K562 (cell line): ENCODE data around the gene CLCF1. TPM values are rescaled to one million over a fixed set of nuclear protein-coding genes. Genes with fewer than 3 reads are reported as not detected.

Source experiments
- ARID1B ChIP-seq: fragments of 450-650 bp; IDR thresholded peaks from 2 replicates; pipeline ENCODE4 v1.6.1; 2016; ENCODE audit warnings: antibody characterized with exemption, mild to moderate bottlenecking, inconsistent platforms
- CBFB ChIP-seq: sonication (generic); formaldehyde crosslinking; IDR thresholded peaks from 2 replicates; pipeline ENCODE4 v1.4.0; 2020; ENCODE audit warnings: mild to moderate bottlenecking, missing genetic modification reagents
- CEBPB ChIP-seq: fragments of 450-650 bp; IDR thresholded peaks from 2 replicates; pipeline ENCODE4 v1.6.1; 2016; ENCODE audit warnings: missing genetic modification characterization, missing compliant biosample characterization
- DACH1 ChIP-seq: fragments of 450-650 bp; IDR thresholded peaks from 2 replicates; pipeline ENCODE4 v1.6.1; 2018; ENCODE audit not compliant: partially characterized antibody
- FOXJ2 ChIP-seq: fragments of 200-800 bp; sonication (Bioruptor generic); IDR thresholded peaks from 2 replicates; pipeline ENCODE4 v1.6.1; 2016; ENCODE audit warnings: missing genetic modification characterization, missing compliant biosample characterization
- HCFC1 ChIP-seq: IDR thresholded peaks from 2 replicates; pipeline ENCODE4 v1.6.1; 2012; ENCODE audit warnings: low read depth, low read length, improper control_type of control experiment
- HNRNPLL ChIP-seq: fragments of 200-400 bp; formaldehyde crosslinking; IDR thresholded peaks from 2 replicates; pipeline ENCODE4 v1.6.1; 2017; ENCODE audit warnings: low read length, low read depth, mild to moderate bottlenecking; ENCODE audit not compliant: poor library complexity, severe bottlenecking
- JUND ChIP-seq, 2 experiments: IDR thresholded peaks; 2 replicates in 1 of 2; 3 replicates in 1 of 2; pipeline ENCODE4 v1.6.1; 2011; ENCODE audit warnings: borderline replicate concordance in 2 of 2, low read depth in 2 of 2, low read length in 2 of 2, improper control_type of control experiment in 1 of 2, missing biosample characterization in 1 of 2, missing genetic modification characterization in 1 of 2, missing genetic modification reagents in 1 of 2
- MAZ ChIP-seq, 2 experiments: fragments of 450-650 bp in 1 of 2; sonication (generic) in 1 of 2; formaldehyde crosslinking; IDR thresholded peaks in 1 of 2; conservative IDR thresholded peaks in 1 of 2; 2 replicates each; pipeline versions ENCODE4 v1.4.0 to v1.5.0; 2020; ENCODE audit warnings: mild to moderate bottlenecking in 1 of 2, missing genetic modification reagents in 1 of 2
- PML ChIP-seq: IDR thresholded peaks from 2 replicates; pipeline ENCODE4 v1.6.1; 2012; ENCODE audit warnings: low read length, inconsistent platforms
- POLR2B ChIP-seq: fragments of 450-650 bp; IDR thresholded peaks from 2 replicates; pipeline ENCODE4 v1.6.1; 2018; ENCODE audit warnings: low read depth; ENCODE audit not compliant: partially characterized antibody
- POLR2G ChIP-seq: fragments of 200-400 bp; formaldehyde crosslinking; IDR thresholded peaks from 2 replicates; pipeline ENCODE4 v1.6.1; 2017; ENCODE audit warnings: low read depth, mild to moderate bottlenecking, antibody characterized with exemption, low read length, moderate library complexity
- SIX5 ChIP-seq, 2 experiments: IDR thresholded peaks; 2 replicates each; pipeline ENCODE4 v1.6.1; 2011; ENCODE audit warnings: low read length in 2 of 2, borderline replicate concordance in 1 of 2, low read depth in 1 of 2, mild to moderate bottlenecking in 1 of 2, moderate library complexity in 1 of 2; ENCODE audit not compliant: insufficient read depth in 1 of 2
- SUPT5H ChIP-seq: fragments of 450-650 bp; IDR thresholded peaks from 2 replicates; pipeline ENCODE4 v1.6.1; 2016
- TAF7 ChIP-seq: fragments of 450-650 bp; IDR thresholded peaks from 2 replicates; pipeline ENCODE4 v1.6.1; 2016; ENCODE audit warnings: missing genetic modification characterization, missing compliant biosample characterization
- TEAD1 ChIP-seq, 2 experiments: fragments of 450-650 bp in 1 of 2; sonication (generic) in 1 of 2; formaldehyde crosslinking; IDR thresholded peaks; 2 replicates each; pipeline versions ENCODE4 v1.4.0 to v1.8.0; 2020 to 2022; ENCODE audit warnings: mild to moderate bottlenecking in 2 of 2, missing genetic modification reagents in 1 of 2
- ZFX ChIP-seq: sonication (generic); formaldehyde crosslinking; IDR thresholded peaks from 2 replicates; pipeline ENCODE4 v1.8.0; 2022; ENCODE audit warnings: mild to moderate bottlenecking, missing genetic modification reagents, moderate library complexity
- ZNF121 ChIP-seq: sonication (generic); formaldehyde crosslinking; conservative IDR thresholded peaks from 2 replicates; pipeline ENCODE4 v1.8.0; 2022; ENCODE audit warnings: missing genetic modification reagents
- ZNF431 ChIP-seq: sonication (generic); formaldehyde crosslinking; IDR thresholded peaks from 2 replicates; pipeline ENCODE4 v1.8.0; 2022; ENCODE audit warnings: mild to moderate bottlenecking, missing genetic modification reagents
- polyA plus RNA-seq, 8 experiments: library from polyadenylated mRNA; depleted of rRNA in 4 of 8; stranded (reverse) in 5 of 8; unstranded in 3 of 8; fragments of >200 nt; fragmentation: Nextera tagmentation in 2 of 8; fragmentation: Illumina TruSeq in 1 of 8; extraction: Ambion mirVana in 2 of 8; extraction: Trizol in 1 of 8; gene quantifications; 2 replicates each; pipeline versions ENCODE4 v1.2.1 to v1.2.3, GENCODE V29; 2011 to 2014; ENCODE audit warnings: inconsistent platforms in 1 of 8, missing spikeins in 1 of 8
- total RNA-seq, 7 experiments: library from RNA; depleted of rRNA in 6 of 7; stranded (reverse); fragments of >200 nt in 6 of 7; fragmentation: Illumina TruSeq in 2 of 7; extraction: Trizol in 2 of 7; gene quantifications; 2 replicates each; pipeline versions ENCODE4 v1.2.1 to v1.2.3, GENCODE V29; 2011 to 2021; ENCODE audit warnings: low replicate concordance in 1 of 7
- TF ChIP-seq, protein P1 (sequence below): sonication (generic); formaldehyde crosslinking; IDR thresholded peaks from 2 replicates; pipeline ENCODE4 v1.9.0; 2022; ENCODE audit warnings: mild to moderate bottlenecking, missing genetic modification reagents
- TF ChIP-seq, protein P2 (sequence below), 2 experiments: fragments of 150-350 bp in 1 of 2; IDR thresholded peaks; 2 replicates each; pipeline ENCODE4 v1.6.1; 2012 to 2016; ENCODE audit warnings: low read depth in 2 of 2, low read length in 2 of 2, mild to moderate bottlenecking in 1 of 2, moderate library complexity in 1 of 2
- TF ChIP-seq, protein P3 (sequence below): sonication (generic); formaldehyde crosslinking; IDR thresholded peaks from 2 replicates; pipeline ENCODE4 v1.8.1; 2023; ENCODE audit warnings: mild to moderate bottlenecking, missing genetic modification reagents

Gene CLCF1
- total and polyA plus RNA-seq, 9 of the 15 experiments (the other 6 are each of a cell fraction or from before 2014, with no cell fraction given): 0.49 to 5.8 (median 3.0) TPM

DNA sequence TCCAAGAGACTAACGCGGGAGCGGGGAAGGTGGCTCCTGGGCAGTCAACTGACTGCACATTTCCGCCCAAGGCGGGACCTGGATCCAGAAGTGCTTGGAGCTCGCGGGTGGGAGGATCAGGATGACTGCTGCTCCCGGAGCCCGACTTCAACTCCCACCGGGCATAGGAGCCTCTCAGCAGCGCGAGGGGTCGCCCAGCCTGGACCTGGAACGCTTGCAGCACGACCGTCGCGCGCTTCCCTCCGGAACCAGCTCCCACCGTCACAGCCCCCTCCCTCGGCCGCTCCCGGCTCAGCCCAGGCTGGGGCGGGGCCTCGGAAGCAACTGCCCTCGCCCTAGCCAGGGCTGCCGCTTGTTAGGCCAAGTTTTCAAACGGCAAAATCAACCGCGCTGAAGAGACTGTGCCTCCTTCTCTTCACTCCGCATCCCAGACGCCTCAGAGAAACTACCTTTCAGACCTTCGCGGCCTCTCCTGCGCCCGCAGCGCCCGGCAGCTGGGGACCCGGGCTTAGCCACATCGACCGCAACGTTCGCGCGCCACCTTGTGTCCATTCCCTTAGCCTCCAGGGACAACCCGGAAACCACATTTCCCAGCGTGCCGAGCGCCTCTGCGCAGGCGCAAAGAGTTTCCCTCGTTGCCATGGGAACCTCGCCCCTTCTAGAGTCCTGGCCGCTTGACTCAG lies 56.1 kb downstream of the CLCF1 start (continued):
- peak; percentile 92 to 99 for TF ChIP-seq MAZ (CRISPR knock-in tag; conservative IDR thresholded peaks at IDR 0.05 in 1 of 2, IDR thresholded peaks at IDR 0.05 in 1 of 2)
- peak; percentile 53; the same call in 1 of the 2 replicates for TF ChIP-seq TAF7 (tag)
- 0 out of 2 replicates have a peak, but pooled peaks have one; percentile 5 for TF ChIP-seq JUND (IDR thresholded peaks at IDR 0.05; ENCODE audit: borderline replicate concordance, low read depth, low read length)
- no peak for TF ChIP-seq JUND (tag; IDR thresholded peaks at IDR 0.05; ENCODE audit: borderline replicate concordance, low read depth, low read length)
- TF ChIP-seq HCFC1: peak; percentile 96
- TF ChIP-seq ZNF121: no peak
- peak; percentile 77 for TF ChIP-seq FOXJ2 (tag)
- peak; percentile 90 for TF ChIP-seq POLR2G
- peak in 1 of 2 experiments; percentile 76; a peak in 1 of 4 replicates for TF ChIP-seq TEAD1 (CRISPR knock-in tag; IDR thresholded peaks at IDR 0.05)
- TF ChIP-seq CEBPB (tag): no peak
- TF ChIP-seq ZNF431: peak; percentile 42; the same call in 1 of the 2 replicates
- TF ChIP-seq, protein P1, sequence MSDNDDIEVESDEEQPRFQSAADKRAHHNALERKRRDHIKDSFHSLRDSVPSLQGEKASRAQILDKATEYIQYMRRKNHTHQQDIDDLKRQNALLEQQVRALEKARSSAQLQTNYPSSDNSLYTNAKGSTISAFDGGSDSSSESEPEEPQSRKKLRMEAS (CRISPR knock-in tag): peak; percentile 59
- TF ChIP-seq ZFX (CRISPR knock-in tag): peak; percentile 90
- TF ChIP-seq DACH1: peak; percentile 34
- TF ChIP-seq PML: peak; percentile 77; the same call in 1 of the 2 replicates
- peak; percentile 81 for TF ChIP-seq SUPT5H
- TF ChIP-seq CBFB: peak; percentile 100
- TF ChIP-seq, protein P2, sequence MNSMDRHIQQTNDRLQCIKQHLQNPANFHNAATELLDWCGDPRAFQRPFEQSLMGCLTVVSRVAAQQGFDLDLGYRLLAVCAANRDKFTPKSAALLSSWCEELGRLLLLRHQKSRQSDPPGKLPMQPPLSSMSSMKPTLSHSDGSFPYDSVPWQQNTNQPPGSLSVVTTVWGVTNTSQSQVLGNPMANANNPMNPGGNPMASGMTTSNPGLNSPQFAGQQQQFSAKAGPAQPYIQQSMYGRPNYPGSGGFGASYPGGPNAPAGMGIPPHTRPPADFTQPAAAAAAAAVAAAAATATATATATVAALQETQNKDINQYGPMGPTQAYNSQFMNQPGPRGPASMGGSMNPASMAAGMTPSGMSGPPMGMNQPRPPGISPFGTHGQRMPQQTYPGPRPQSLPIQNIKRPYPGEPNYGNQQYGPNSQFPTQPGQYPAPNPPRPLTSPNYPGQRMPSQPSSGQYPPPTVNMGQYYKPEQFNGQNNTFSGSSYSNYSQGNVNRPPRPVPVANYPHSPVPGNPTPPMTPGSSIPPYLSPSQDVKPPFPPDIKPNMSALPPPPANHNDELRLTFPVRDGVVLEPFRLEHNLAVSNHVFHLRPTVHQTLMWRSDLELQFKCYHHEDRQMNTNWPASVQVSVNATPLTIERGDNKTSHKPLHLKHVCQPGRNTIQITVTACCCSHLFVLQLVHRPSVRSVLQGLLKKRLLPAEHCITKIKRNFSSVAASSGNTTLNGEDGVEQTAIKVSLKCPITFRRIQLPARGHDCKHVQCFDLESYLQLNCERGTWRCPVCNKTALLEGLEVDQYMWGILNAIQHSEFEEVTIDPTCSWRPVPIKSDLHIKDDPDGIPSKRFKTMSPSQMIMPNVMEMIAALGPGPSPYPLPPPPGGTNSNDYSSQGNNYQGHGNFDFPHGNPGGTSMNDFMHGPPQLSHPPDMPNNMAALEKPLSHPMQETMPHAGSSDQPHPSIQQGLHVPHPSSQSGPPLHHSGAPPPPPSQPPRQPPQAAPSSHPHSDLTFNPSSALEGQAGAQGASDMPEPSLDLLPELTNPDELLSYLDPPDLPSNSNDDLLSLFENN (IDR thresholded peaks at IDR 0.05; ENCODE audit: low read depth in 2 of 2, low read length in 2 of 2): peak in 1 of 2 experiments; percentile 42; a peak in 1 of 4 replicates
- peak; percentile 77 to 83 for TF ChIP-seq SIX5 (IDR thresholded peaks at IDR 0.05; ENCODE audit: borderline replicate concordance in 1 of 2, insufficient read depth in 1 of 2, low read depth in 1 of 2, low read length in 2 of 2)
- TF ChIP-seq, protein P3, sequence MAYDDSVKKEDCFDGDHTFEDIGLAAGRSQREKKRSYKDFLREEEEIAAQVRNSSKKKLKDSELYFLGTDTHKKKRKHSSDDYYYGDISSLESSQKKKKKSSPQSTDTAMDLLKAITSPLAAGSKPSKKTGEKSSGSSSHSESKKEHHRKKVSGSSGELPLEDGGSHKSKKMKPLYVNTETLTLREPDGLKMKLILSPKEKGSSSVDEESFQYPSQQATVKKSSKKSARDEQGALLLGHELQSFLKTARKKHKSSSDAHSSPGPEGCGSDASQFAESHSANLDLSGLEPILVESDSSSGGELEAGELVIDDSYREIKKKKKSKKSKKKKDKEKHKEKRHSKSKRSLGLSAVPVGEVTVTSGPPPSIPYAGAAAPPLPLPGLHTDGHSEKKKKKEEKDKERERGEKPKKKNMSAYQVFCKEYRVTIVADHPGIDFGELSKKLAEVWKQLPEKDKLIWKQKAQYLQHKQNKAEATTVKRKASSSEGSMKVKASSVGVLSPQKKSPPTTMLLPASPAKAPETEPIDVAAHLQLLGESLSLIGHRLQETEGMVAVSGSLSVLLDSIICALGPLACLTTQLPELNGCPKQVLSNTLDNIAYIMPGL (CRISPR knock-in tag): peak; percentile 62; the same call in 1 of the 2 replicates
- peak; percentile 61; the same call in 1 of the 2 replicates for TF ChIP-seq ARID1B
- peak; percentile 85 for TF ChIP-seq HNRNPLL
- TF ChIP-seq POLR2B: peak; percentile 68
